Adipose tissue (tissue), 3 donors: ENCODE results near the gene NDRG4. TPM values are rescaled to one million over a fixed set of nuclear protein-coding genes. Genes with fewer than 3 reads are reported as not detected.

Experiments
- H3K27ac ChIP-seq: one replicate; pipeline ENCODE4 v1.5.1; 2013; ENCODE audit warnings: low read depth, low read length
- WGBS, 3 donors: extraction: QIAGEN DNeasy Blood & Tissue Kit; methylation state at CpG; one replicate each; pipeline ENCODE4 v1.1.7; 2013; 5-methylcytosine and 5-hydroxymethylcytosine counted together
- polyA plus RNA-seq, 3 donors: library from polyadenylated mRNA; stranded (reverse); fragments of 200-250 nt; gene quantifications; one replicate each; pipeline ENCODE4 v1.2.3, GENCODE V29; 2013
- donor health status: healthy with polysubstance abuse.
- donor health status: Bipolar disorder and iron deficiency.
- donor health status: healthy.

NDRG4 gene
- polyA plus RNA-seq, 3 donors = 5.8 to 31.7 (median 21.8) TPM

DNA sequence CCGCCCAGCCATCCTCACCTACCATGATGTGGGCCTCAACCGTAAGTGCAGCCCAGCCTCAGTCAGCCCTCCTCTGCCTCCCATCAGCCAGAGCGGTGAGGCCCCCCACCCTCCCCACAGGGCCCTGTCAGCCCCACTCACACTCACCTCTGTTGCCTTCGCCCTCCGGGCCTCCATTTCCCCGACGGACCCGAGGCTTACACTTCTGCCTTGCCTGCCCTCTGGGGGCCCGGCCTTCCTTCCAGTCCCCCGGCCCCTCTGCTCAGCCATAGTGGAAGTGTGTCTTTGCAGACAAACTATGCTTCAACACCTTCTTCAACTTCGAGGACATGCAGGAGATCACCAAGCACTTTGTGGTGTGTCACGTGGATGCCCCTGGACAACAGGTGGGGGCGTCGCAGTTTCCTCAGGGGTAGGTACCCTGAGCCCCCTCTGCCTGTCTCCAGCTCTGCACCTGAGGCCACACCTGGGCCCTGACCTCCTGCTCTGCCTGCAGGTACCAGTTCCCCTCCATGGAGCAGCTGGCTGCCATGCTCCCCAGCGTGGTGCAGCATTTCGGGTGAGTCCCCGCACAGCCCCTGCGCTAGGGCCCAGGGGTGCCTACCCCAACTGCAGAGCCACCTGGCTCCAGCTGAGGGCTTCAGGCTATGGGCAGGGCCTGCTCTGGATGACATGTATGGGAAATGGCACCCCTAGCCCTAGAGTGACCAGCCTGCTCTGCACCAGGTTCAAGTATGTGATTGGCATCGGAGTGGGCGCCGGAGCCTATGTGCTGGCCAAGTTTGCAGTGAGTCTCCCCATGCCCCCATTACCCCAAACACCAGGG lies 4.1 kb downstream of the NDRG4 start:
- H3K27ac ChIP-seq = no peak overlapping the region
- 93 to 94% (median 93%) methylated on average over 20 to 21 of the region's 21 CpGs for WGBS, 3 donors

GRCh38 chr16:58506241-58507194 lies 6.6 kb downstream of the NDRG4 start:
- WGBS, 3 donors = 79 to 86% (median 83%) methylated on average over 19 to 20 of the region's 20 CpGs
- no peak overlapping the region for H3K27ac ChIP-seq

DNA sequence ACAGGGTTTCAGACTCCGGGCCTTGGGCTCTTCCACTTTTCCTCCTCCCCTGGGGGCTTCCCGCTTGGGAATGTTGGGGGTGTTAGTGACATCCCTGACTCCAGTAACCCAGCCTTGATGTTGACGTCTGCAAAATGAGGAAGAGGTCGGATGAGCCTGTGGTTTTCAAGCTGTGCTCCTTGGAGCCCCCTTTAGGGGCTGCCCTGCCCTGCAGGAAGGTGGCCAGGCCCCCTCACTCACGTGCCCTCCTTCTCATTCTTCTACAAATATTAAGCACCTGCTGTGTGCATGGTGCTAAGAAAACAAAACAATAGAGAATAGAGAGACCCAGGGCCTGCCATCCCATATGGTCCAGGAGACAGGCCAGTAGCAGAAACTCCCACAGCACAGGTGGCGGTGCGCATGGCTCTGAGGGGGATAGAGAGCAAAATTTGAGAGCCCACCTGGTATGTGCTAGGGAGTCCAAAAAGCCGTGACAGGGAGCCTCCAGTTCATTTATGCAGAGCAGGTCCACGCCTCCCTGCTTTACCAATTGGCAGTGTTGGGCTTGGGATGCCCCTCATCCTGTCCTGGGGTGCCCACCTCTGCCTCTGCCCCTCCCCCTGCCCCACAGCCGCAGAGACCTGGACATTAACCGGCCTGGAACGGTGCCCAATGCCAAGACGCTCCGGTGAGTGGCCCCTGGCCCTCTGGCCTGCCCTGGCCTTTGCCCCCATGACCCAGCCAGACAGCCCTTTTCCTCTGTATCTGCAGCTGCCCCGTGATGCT lies 7.4 kb downstream of the NDRG4 start:
- 65 to 69% (median 67%) methylated on average over 11 to 15 of the region's 15 CpGs for WGBS, 3 donors
- no peak overlapping the region for H3K27ac ChIP-seq

- H3K27ac ChIP-seq = no peak overlapping the region
- 70 to 89% (median 87%) methylated on average over 13 to 14 of the region's 14 CpGs for WGBS, 3 donors
Measured at GRCh38 chr16:58507963-58508670, 8.2 kb downstream of the NDRG4 start.

- 79 to 82% (median 79%) methylated on average over 5 of the region's 5 CpGs for WGBS, 3 donors
- no peak overlapping the region for H3K27ac ChIP-seq
Measured at GRCh38 chr16:58508671-58509251, 8.8 kb downstream of the NDRG4 start.

DNA sequence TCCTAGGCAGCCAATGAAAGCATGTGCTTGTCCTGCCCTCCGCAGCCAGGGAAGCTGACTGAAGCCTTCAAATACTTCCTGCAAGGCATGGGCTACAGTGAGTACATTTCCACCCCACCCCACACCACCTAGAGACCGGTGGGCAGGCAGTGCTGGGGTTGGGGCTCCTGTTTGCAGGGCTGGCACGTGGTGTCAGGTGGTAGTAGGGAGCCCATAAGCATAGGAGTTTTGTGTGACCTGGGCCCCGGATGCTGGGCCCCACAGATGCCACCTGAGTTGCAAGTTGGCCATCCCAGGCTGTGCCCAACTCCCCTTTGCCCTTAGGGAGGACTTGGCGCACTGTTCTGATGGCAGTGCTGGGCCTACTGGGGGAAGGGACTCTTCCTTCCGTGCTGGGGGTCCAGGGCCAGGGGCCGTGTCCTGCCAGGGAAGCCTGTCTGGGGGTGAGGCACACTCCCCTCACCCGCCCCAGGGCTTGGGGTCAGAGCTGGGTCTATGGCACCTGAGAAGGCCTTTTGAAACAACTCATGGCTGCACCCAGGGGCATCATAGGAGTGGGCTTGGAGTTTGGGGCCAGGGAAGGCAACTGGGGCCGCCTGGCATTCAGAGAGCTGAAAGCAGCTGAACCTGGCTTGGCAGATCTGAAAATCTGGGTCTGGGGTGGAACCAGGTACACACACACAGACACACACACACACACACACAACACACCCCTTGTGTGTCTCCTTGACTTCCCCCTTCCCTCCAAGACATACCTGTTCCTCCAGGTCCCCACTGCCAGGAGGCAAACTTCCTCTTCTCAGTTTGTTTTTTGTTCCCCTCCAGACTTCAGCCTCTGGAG lies 9.5 kb downstream of the NDRG4 start:
- 90 to 91% (median 91%) methylated on average over 9 of the region's 9 CpGs for WGBS, 3 donors
- no peak overlapping the region for H3K27ac ChIP-seq

DNA sequence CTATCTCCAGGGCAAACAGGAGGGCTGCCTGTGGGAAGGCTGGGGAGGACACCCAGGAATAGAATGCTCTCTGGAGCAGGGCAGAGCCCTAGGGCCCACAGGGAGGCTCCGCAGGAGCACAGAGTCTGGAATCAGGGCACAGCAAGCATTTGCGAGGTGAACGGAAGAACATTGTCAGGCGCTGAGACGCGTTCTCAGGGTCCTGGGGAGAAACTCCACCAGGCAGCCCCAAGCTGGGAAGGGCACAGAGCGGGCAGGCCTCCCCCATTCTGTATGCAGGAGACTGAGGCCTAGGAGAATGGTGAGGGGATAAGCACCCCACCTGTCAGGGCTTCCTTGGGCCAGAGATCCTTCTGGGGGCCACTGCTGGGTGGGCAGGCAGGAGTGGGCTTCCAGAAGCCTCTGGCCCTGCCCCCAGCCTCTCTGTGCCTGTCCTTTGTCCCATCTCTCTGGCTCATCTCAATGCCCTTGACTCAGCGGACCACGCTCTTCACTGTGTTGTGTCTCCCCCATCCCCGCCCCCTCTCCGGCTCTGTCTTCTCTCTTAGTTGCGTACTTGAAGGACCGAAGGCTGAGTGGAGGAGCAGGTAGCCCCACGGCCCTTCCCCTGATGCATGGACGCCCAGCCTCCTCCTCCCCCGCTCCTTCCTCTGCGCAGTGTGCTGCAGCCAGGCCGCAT lies 10.3 kb downstream of the NDRG4 start:
- 89 to 96% (median 93%) methylated on average over 18 of the region's 18 CpGs for WGBS, 3 donors
- H3K27ac ChIP-seq = no peak overlapping the region

- no peak overlapping the region for H3K27ac ChIP-seq
- 85 to 93% (median 89%) methylated on average over 30 of the region's 30 CpGs for WGBS, 3 donors
Measured at GRCh38 chr16:58510776-58511628, 11.1 kb downstream of the NDRG4 start.

- 53 to 60% (median 59%) methylated on average over 16 to 17 of the region's 17 CpGs for WGBS, 3 donors
- no peak overlapping the region for H3K27ac ChIP-seq
Measured at GRCh38 chr16:58511933-58512815, 12.2 kb downstream of the NDRG4 start.

- 61 to 90% (median 83%) methylated on average over 3 of the region's 3 CpGs for WGBS, 3 donors
- H3K27ac ChIP-seq = no peak overlapping the region
Measured at GRCh38 chr16:58513874-58514273, 13.9 kb downstream of the NDRG4 start.

- whole genome bisulfite sequencing, 3 donors = 0 to 1% (median 1%) methylated on average over 74 to 80 of the region's 80 CpGs
- no peak within 1 kb of the TSS for H3K27ac ChIP-seq
Measured at GRCh38 chr16:58515125-58515870, 15.4 kb downstream of the NDRG4 start, which contains the start of gene SETD6. Gene SETD6, plus strand, starts transcription at chr16:58515517. Its CDS starts 21 bp downstream, at chr16:58515538.

- whole genome bisulfite sequencing, 3 donors = 13 to 18% (median 17%) methylated on average over 46 to 66 of the region's 66 CpGs
- no peak overlapping the region for H3K27ac ChIP-seq
Measured at GRCh38 chr16:58515871-58516767, 16.2 kb downstream of the NDRG4 start.

DNA sequence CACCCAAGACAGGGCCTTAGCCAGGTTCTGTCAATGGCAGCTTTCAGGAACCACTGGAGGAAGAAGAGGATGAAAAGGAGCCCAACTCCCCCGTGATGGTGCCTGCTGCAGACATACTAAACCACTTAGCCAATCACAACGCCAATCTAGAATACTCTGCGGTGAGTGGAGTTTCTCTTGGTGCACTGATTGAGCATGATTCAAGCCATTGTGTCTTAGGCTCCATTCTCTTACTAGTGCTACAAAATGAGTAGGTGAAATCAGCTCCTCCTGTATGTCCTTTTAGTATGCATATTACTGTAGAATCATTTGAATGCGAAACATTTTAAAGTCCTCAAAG lies 16.8 kb downstream of the NDRG4 start:
- WGBS, 3 donors = 80 to 94% (median 88%) methylated on average over 4 of the region's 4 CpGs
- no peak overlapping the region for H3K27ac ChIP-seq
